Measurements from ENCODE around the gene GAS2.

The GAS2 gene

DNA sequence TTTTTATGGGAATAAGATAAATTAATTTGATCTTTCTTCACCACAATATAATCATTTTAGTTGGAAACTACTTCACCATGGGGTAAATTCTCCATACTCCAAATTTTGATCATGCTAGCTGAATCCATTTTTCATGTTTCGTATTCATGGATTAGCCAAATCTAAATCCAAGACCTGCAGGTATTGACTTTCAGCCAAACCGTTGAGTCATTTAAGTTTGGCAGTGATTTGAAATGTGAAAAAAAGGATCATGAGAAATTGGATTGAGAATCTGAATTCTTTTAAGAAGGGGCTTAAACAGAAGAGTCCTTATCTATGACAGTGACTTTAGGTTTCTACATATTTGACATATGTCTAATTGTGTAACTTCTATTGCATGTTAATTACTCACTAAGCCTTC, 5.3 kb downstream of the GAS2 start:
- TF ChIP-seq, protein P1, sequence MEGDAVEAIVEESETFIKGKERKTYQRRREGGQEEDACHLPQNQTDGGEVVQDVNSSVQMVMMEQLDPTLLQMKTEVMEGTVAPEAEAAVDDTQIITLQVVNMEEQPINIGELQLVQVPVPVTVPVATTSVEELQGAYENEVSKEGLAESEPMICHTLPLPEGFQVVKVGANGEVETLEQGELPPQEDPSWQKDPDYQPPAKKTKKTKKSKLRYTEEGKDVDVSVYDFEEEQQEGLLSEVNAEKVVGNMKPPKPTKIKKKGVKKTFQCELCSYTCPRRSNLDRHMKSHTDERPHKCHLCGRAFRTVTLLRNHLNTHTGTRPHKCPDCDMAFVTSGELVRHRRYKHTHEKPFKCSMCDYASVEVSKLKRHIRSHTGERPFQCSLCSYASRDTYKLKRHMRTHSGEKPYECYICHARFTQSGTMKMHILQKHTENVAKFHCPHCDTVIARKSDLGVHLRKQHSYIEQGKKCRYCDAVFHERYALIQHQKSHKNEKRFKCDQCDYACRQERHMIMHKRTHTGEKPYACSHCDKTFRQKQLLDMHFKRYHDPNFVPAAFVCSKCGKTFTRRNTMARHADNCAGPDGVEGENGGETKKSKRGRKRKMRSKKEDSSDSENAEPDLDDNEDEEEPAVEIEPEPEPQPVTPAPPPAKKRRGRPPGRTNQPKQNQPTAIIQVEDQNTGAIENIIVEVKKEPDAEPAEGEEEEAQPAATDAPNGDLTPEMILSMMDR (IDR thresholded peaks at IDR 0.05; ENCODE audit: low read depth, low read length) = no peak
- no peak overlapping the region for H3K4me3 ChIP-seq (replicated peaks in 1 of 2; ENCODE audit: low read depth in 2 of 2, low read length in 2 of 2)
- peak in 1 of 2 donors; percentile 26 for DNase-seq (ENCODE audit: low read depth in 2 of 2)

DNA sequence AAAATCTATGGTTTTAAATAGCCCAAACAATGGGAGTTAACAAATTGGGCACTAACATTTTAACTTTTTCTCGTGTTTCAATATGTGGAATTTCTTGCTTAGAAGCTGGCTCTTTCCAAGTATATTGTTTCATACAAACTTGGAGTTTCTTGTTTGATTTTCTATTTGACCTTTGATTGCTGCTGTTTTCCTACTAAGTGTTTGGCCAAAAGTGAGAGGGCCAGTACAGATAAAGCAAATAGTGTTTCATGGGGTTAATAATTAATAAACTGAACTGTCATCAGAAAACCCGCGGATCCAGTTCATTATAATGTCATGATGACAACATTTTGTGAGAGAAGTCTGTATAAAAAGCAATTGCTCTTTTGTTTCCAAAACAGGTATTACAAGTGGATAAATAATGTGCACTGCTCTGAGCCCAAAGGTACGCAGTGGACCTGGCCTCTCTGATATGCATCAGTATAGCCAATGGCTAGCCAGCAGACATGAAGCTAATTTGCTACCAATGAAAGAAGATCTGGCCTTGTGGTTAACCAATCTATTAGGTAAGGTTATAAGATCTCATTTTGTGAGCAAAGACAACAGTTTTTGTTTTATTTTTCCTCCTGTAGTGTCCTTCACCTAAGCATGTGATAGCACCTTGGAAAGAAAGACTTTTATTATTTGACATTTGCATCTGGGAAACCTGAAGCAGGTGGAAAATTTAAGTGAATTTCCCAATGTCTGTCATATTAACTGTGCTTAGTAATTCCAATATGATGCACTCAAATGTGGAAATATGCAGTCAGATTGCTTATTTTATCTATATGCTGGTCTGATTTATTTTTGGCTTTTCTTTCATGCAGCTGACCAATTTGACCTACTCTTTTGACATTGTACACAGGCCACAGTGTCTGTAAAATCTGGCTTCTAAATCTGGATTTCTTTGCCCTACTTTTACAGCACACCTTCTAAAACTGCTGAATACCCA, 8.3 kb downstream of the GAS2 start:
- TF ChIP-seq, protein P1 (IDR thresholded peaks at IDR 0.05; ENCODE audit: low read depth, low read length) = no peak
- H3K4me3 ChIP-seq (replicated peaks in 1 of 2; ENCODE audit: low read depth in 2 of 2, low read length in 2 of 2) = no peak overlapping the region
- no peak for DNase-seq (ENCODE audit: low read depth in 2 of 2)

DNA sequence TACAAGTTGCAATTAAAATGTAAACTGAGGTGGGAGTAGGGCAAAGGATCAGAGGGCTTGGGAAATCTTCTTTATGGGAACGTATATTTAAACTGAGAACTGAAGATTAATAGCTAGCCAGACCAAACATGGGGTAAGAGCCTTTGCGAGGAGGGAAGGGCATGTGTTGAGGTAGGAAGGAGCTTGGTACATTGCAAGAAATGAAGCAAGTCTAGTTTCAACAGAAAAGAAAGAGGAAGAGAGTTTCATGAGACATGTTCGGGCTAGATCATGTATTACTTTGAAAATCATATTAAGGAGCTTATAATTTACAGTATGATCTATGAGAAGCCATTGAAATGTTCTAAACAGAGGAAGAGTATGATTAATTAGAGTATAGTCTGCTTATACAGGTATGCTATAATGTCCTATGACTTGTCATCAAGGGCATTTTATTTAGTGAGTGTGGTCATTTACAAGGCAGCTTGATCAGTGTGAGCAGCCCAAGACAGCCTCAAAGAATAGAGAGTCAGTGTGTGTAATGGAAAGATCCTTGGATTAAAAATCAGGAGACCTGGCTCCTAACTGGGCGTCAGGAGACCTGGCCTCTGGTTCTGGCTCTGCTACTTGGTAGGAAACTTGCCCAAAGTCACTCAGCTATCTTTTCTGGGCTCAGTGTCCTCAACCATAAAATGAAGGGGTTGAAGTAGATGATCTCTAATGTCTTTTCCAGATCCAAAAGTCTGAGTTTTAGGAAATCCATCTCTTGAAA, 10.9 kb downstream of the GAS2 start:
- DNase-seq (ENCODE audit: low read depth in 2 of 2) = no peak
- H3K4me3 ChIP-seq (replicated peaks in 1 of 2; ENCODE audit: low read depth in 2 of 2, low read length in 2 of 2) = no peak overlapping the region
- TF ChIP-seq, protein P1 (IDR thresholded peaks at IDR 0.05; ENCODE audit: low read depth, low read length) = no peak

DNA sequence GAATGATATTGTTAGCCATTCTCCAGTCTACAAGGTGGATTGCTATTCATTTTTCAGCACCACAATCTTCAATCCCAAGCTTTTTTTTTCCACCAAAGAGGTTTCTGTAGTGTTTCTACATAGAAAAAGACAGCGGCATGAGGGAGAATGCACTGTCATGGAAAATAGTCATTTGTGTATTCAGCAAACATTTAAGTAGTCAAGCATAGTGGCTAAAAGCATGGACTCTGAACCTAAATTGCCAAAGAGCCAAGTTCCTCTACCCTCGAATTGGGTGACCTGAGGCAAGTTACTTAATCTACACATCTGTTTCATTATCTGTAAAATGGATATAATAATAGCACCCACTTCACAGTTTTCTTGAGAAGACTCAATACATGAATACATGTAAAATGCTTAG, 14.2 kb downstream of the GAS2 start:
- TF ChIP-seq, protein P1 (IDR thresholded peaks at IDR 0.05; ENCODE audit: low read depth, low read length) = no peak
- H3K4me3 ChIP-seq (replicated peaks in 1 of 2; ENCODE audit: low read depth in 2 of 2, low read length in 2 of 2) = no peak overlapping the region
- DNase-seq (ENCODE audit: low read depth in 2 of 2) = no peak

DNA sequence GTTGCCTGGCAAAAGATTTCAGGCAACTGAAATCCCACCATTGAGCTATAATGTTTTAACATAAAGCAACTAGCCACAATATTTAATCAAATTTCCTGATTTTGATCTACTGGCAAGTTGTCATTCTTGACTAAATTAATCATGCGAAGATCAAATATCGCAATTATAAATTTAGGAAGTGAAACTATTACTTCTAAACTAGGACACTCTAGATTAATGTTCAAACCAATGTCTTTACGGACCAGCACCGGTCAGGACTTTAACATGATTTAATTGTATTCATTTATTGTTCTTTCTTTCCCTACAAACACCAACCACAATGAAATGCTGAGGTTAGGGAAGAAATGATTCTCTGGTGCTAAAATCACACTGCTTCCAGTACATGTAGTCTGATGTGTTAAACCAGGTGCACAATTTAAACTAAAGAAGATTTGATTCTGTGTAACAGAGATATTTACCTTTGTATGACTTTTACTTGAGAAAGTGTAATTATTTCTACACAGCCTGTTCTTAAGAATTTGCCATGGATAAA, 14.9 kb downstream of the GAS2 start:
- TF ChIP-seq, protein P1 (IDR thresholded peaks at IDR 0.05; ENCODE audit: low read depth, low read length) = no peak
- no peak overlapping the region for H3K4me3 ChIP-seq (replicated peaks in 1 of 2; ENCODE audit: low read depth in 2 of 2, low read length in 2 of 2)
- no peak for DNase-seq (ENCODE audit: low read depth in 2 of 2)

DNA sequence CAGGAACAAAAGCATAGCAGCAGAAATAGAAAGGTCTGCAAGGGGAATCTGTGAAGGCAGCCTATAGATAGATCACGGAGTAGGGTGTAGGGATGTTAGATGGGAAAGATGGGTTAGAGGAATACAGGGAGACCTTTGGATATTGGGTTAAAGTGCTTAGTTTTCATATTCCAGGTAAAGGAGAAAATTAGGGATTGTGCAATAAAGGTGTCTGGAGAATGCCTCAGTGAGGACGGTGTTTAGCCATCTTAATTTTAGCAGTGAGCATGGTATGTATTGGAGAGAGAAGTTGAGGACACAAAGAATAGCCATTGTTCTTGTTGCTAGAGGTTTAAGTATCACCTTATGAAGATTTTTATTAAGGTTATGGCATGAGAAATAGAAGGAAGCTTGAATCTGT, 17.7 kb downstream of the GAS2 start:
- H3K4me3 ChIP-seq (replicated peaks in 1 of 2; ENCODE audit: low read depth in 2 of 2, low read length in 2 of 2) = no peak overlapping the region
- TF ChIP-seq, protein P1 (IDR thresholded peaks at IDR 0.05; ENCODE audit: low read depth, low read length) = no peak
- no peak for DNase-seq (ENCODE audit: low read depth in 2 of 2)
